Osteocyte (in vitro differentiated cells): Measurements from ENCODE around the gene EME2. TPM values are rescaled to one million over a fixed set of nuclear protein-coding genes. Genes with fewer than 3 reads are reported as not detected.

ENCODE experiments used
- DNase-seq: peaks from one replicate; pipeline ENCODE4 v3.0.0; 2021; ENCODE audit warnings: mixed read lengths; ENCODE audit not compliant: unreplicated experiment; ENCODE audit errors: extremely low spot score
- H3K27ac Mint-ChIP-seq: one replicate; pipeline ENCODE4 v1.8.0; 2021; ENCODE audit warnings: mild to moderate bottlenecking, mixed read lengths; ENCODE audit not compliant: unreplicated experiment
- H3K27me3 Mint-ChIP-seq: one replicate; pipeline ENCODE4 v1.8.0; 2021; ENCODE audit warnings: mixed read lengths; ENCODE audit not compliant: unreplicated experiment
- H3K36me3 Mint-ChIP-seq: one replicate; pipeline ENCODE4 v1.8.0; 2021; ENCODE audit warnings: mixed read lengths; ENCODE audit not compliant: unreplicated experiment
- H3K4me1 Mint-ChIP-seq: one replicate; pipeline ENCODE4 v1.8.0; 2021; ENCODE audit warnings: mixed read lengths; ENCODE audit not compliant: unreplicated experiment
- H3K4me3 Mint-ChIP-seq: one replicate; pipeline ENCODE4 v1.8.0; 2021; ENCODE audit warnings: mild to moderate bottlenecking, moderate library complexity, mixed read lengths; ENCODE audit not compliant: unreplicated experiment
- H3K9me3 Mint-ChIP-seq: one replicate; pipeline ENCODE4 v1.8.0; 2021; ENCODE audit warnings: mixed read lengths; ENCODE audit not compliant: unreplicated experiment
- CTCF ChIP-seq: fragments of 200-600 bp; sonication (generic); IDR thresholded peaks from 2 replicates; pipeline ENCODE4 v1.5.0; 2021; ENCODE audit warnings: antibody characterized with exemption, mild to moderate bottlenecking, moderate library complexity
- total RNA-seq: library from RNA; stranded (reverse); gene quantifications from 2 replicates; pipeline ENCODE4 v1.2.1, GENCODE V29; 2021

The EME2 gene
- total RNA-seq, 1 donor from 2014 or later: 21.5 TPM

- no peaks in the 10 kb centered on the region for H3K9me3 Mint-ChIP-seq
- no peaks in the 10 kb centered on the region for H3K27me3 Mint-ChIP-seq
- H3K36me3 Mint-ChIP-seq: peaks cover 17% of the 10 kb centered on the region
- DNase-seq: no peak
- H3K4me3 Mint-ChIP-seq: no peak overlapping the region
- H3K27ac Mint-ChIP-seq: no peak overlapping the region
- H3K4me1 Mint-ChIP-seq: no peaks in the 10 kb centered on the region
- no peak for TF ChIP-seq CTCF
Measured at GRCh38 chr16:1758923-1759322, 13.7 kb upstream of the EME2 start.

- Mint-ChIP-seq H3K36me3 (peaks cover 17% of the 10 kb centered on the region), H3K9me3 (no peaks in the 10 kb centered on the region), H3K27me3 (no peaks in the 10 kb centered on the region), H3K4me1 (no peaks in the 10 kb centered on the region), H3K27ac (no peak overlapping the region), H3K4me3 (no peak overlapping the region)
- DNase-seq: no peak
- TF ChIP-seq CTCF: no peak
Measured at GRCh38 chr16:1759511-1759910, 13.1 kb upstream of the EME2 start.

- Mint-ChIP-seq H3K4me1 (no peaks in the 10 kb centered on the region), H3K27ac (no peak overlapping the region), H3K27me3 (no peaks in the 10 kb centered on the region), H3K4me3 (no peak overlapping the region), H3K9me3 (no peaks in the 10 kb centered on the region), H3K36me3 (peaks cover 9% of the 10 kb centered on the region)
- no peak for DNase-seq
- no peak for TF ChIP-seq CTCF
Measured at GRCh38 chr16:1760911-1761310, 11.7 kb upstream of the EME2 start.

- Mint-ChIP-seq H3K27ac (no peak overlapping the region), H3K4me3 (no peak overlapping the region), H3K4me1 (no peaks in the 10 kb centered on the region), H3K36me3 (peaks cover 6% of the 10 kb centered on the region), H3K9me3 (no peaks in the 10 kb centered on the region), H3K27me3 (no peaks in the 10 kb centered on the region)
- no peak for TF ChIP-seq CTCF
- DNase-seq: no peak
Measured at GRCh38 chr16:1761751-1762150, 10.9 kb upstream of the EME2 start.

- H3K4me3 Mint-ChIP-seq: no peak overlapping the region
- no peak for DNase-seq
- H3K4me1 Mint-ChIP-seq: no peaks in the 10 kb centered on the region
- no peak overlapping the region for H3K27ac Mint-ChIP-seq
- TF ChIP-seq CTCF: no peak
- H3K36me3 Mint-ChIP-seq: peaks cover 6% of the 10 kb centered on the region
- H3K27me3 Mint-ChIP-seq: no peaks in the 10 kb centered on the region
- H3K9me3 Mint-ChIP-seq: no peaks in the 10 kb centered on the region
Measured at GRCh38 chr16:1762196-1762878, 10.3 kb upstream of the EME2 start.
